Measurements from ENCODE around the gene HACE1.
"Not testable (repeated sequence)": the region's sequence is repeated elsewhere in the genome, so short reads cannot be mapped to it uniquely, and the experiment has no call there.

HACE1 gene, protein sequence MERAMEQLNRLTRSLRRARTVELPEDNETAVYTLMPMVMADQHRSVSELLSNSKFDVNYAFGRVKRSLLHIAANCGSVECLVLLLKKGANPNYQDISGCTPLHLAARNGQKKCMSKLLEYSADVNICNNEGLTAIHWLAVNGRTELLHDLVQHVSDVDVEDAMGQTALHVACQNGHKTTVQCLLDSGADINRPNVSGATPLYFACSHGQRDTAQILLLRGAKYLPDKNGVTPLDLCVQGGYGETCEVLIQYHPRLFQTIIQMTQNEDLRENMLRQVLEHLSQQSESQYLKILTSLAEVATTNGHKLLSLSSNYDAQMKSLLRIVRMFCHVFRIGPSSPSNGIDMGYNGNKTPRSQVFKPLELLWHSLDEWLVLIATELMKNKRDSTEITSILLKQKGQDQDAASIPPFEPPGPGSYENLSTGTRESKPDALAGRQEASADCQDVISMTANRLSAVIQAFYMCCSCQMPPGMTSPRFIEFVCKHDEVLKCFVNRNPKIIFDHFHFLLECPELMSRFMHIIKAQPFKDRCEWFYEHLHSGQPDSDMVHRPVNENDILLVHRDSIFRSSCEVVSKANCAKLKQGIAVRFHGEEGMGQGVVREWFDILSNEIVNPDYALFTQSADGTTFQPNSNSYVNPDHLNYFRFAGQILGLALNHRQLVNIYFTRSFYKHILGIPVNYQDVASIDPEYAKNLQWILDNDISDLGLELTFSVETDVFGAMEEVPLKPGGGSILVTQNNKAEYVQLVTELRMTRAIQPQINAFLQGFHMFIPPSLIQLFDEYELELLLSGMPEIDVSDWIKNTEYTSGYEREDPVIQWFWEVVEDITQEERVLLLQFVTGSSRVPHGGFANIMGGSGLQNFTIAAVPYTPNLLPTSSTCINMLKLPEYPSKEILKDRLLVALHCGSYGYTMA

GRCh38 chr6:104859225-104860146 lies at the start of gene HACE1:
Gene HACE1 (minus strand): TSS chr6:104859919. CDS start chr6:104859642, 277 bp downstream.
- DNase-seq (ENCODE audit: low spot score) = peak; percentile 96

DNA sequence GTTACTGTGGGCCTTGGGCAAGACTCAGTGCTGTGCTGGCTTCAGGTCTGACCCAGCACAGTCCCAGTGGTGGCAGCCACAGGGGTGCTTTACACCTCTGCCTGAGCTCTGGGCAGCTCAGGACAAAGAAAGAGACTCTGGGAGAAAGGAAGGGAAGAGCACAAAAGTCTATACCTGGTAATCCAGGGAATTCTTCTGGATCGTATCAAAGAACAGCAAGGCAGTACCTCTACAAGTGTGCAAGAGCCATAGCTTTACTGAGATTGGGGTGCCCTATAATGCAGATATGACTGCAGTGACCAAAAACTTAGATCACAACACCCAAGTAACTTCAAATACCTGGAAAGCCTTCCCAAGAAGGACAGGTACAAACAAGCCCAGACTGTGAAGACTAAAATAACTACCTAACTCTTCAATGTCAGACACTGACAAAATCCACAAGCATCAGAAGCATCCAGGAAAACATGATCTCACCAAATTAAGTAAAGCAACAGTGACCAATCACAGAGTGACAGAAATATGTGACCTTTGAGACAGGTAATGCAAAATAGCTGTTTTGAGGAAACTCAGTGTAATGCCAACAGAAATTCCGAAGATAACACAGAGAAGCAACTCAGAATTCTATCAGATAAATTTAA lies 49.3 kb upstream of the HACE1 start:
- no peak for DNase-seq (ENCODE audit: low spot score)

DNA sequence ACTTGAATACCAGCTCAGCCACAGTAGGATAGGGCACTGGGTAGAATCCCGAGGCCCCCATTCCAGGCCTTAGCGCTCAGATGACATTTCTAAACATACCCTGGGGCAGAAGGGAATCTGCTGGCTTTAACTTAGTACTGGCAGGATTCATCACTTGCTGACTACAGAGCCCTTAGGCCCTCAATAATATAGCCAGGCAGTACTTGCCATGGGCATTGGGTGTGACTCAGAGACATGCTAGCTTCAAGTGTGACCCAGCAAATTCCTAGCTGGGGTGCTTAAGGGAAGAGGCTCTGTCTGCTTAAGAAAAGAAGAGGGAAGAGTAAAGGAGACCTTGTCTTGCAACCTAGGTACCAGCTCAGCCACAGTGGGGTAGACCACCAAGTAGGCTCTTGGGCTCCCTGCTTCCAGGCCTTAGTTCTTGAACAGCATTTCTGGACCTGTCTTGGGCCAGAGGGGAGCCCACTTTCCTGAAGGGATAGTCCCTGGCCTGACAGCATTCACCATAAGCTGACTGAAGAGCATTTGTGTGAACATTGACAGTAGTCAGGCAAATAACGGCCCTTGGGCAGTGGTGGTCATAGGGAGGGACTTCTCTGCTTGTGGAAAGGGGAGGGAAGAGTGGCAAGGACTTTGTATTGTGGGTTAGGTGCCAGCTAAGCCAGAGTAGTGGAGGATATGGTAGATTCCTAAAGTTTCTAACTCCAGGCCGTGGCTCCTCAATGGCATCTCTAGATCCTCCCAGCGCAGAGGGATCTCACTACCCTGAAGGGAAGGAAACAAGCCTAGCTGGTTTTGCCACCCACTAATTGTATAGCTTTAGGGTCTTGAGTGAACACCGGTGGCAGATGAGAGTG lies 48.5 kb upstream of the HACE1 start:
- no peak for DNase-seq (ENCODE audit: low spot score)

DNA sequence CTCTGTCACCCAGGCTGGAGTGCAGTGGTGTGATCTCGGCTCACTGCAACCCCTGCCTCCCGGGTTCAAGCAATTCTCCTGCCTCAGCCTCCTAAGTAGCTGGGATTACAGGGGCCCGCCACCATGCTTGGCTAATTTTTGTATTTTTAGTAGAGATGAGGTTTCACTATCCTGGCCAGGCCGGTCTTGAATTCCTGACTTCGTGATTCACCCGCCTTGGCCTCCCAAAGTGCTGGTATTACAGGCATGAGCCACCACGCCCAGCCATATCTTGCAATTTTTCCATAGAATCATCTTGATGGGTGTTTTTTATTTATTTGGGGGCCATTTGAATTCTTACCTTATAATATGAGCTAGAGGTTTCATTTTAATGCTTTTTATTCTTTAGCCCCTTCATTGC lies 39.2 kb upstream of the HACE1 start:
- DNase-seq (ENCODE audit: low spot score) = not testable (repeated sequence)

DNA sequence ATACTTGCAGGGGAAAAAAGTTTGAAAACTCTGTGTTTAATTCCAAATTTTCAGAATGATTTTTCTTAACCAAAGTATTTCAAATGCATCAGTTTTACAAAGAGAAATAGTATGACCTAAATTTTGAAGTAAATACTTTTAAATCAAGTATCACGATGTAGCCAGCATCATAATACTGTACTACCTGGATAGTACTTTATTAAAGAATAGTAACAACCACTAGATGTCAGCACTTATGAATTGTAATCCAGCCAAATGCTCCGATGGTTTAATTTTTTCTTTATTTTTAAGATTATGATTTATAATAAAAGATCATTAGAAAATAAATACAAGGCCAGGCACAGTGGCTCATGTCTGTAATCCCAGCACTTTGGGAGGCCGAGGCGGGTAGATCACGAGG lies 37.2 kb upstream of the HACE1 start:
- DNase-seq (ENCODE audit: low spot score) = no peak

DNA sequence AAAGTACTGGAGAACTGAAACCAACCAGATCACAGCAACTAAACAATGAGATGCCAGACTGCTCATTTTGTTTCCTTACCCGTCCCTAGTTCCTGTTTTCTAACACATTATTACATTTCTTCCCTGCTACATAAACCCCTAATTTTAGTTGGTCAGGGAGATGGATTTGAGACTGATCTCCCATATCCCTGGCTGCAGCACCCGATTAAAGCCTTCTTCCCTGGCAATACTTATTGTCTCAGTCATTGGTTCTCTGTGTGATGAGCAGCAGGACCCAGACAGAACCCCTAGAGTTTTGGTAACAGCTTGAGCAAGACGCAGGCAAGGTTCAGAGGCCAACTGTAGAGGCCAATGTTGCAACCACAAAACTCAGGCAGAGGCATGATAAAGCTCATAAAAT lies 28.3 kb upstream of the HACE1 start:
- no peak for DNase-seq (ENCODE audit: low spot score)

DNA sequence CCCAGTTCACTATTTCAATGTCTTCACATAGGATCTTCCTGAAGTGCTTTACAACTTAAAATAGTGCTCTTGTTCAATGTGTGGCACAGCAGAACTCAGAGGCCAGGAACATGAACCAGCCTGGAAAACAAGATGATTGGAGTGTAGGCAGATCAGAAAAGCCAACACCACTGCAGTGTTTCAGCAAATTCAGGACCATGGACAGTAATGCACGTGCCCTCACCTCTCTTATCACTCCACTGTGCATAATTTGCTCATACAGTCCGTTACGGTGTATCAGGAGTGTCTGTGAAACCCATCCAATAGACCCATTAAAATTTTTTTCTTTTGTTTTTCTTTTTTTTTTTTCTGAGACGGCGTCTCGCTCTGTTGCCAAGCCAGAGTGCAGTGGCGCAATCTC lies 27.6 kb upstream of the HACE1 start:
- DNase-seq (ENCODE audit: low spot score) = no peak

DNA sequence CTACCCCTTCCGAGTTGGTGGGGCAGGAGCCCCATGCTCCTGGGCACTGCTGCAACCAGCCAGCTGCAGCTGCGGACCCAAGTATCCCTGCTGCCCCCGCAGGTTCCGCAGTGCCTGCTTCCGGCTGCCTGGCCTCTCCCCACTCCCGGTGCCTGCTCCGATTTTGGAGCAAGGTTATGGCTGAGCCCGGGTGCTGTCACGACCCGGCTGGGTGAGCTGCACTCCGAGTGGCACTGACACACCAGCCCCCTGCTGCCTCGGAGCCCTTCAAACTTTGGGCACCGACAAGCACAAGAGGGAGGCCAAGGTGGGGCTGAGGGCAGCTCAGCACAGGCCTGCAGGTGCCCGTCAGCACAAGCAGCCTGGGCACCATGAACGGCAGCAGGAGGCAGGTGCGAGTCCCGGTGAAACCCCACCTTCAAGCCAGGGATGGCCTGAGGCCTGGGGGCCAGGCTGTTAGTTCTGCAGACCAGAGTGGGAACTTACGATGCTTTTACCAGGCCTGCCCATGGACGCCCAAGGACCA lies 25.9 kb upstream of the HACE1 start:
- no peak for DNase-seq (ENCODE audit: low spot score)

- no peak for DNase-seq (ENCODE audit: low spot score)
These were observed 25.3 kb upstream of the HACE1 start for GRCh38 chr6:104884867-104885517.

GRCh38 chr6:104881964-104882668 lies 22.4 kb upstream of the HACE1 start:
- no peak for DNase-seq (ENCODE audit: low spot score)

GRCh38 chr6:104862456-104862855 lies 2.7 kb upstream of the HACE1 start:
- DNase-seq (ENCODE audit: low spot score) = no peak

DNA sequence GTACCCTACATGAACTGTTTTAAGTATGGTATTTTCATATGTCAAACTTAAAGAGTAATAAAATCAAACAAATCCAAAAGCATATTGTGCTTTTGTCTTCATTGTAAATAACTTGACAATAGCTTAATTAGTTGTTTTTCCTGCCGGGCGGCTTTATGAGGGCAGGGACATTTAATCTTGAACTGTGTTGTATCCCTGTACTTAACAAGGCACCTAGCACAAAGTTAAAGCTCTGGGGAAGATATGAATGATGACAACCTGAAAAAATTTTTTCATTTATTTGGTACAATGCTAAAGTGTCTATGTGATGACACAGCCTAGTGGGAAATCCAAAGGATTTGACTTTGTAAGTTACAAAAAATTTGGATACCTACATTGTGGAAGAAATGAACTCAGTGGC lies 502 bp upstream of the HACE1 start:
- DNase-seq (ENCODE audit: low spot score) = no peak

DNA sequence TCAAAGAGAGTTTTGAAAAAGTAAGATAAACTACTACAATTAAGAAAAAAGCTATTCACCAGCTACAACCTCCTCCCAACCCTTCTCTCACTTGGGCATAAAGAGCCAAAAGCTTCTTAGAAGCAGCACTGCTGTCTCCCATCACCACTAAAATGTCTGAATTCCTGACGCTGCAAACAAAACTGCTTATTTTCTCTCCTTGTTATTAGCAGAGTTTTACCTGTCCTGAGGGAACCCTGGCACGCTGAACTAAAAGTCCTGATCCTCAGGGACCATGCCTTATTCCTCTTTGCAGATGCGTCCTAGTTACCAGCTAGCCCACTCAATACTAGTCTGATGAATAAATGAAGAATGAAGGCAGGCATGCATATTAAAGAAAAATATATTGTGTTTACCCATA lies 1.1 kb downstream of the HACE1 start:
- no peak for DNase-seq (ENCODE audit: low spot score)

DNA sequence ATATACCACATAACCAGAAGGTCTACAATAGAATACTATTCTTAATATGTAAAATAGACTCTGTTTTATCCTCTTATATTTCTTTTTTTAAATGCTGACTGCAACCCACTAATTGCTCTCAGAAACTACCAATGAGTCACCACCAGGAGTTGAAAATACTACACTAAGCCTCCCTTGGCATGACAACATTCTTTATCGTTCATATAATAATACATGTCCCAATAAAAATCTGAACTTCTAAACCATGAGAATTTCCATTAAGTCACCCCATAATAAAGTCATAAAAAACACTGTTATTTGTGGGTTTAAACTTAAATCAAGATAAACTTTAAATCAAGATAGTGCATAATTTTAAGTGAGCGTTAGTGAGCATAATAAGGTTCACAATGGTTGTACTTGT lies 4.2 kb downstream of the HACE1 start:
- no peak for DNase-seq (ENCODE audit: low spot score)

- not testable (repeated sequence) for DNase-seq (ENCODE audit: low spot score)
These were observed 12.0 kb downstream of the HACE1 start for GRCh38 chr6:104847721-104848120.

DNA sequence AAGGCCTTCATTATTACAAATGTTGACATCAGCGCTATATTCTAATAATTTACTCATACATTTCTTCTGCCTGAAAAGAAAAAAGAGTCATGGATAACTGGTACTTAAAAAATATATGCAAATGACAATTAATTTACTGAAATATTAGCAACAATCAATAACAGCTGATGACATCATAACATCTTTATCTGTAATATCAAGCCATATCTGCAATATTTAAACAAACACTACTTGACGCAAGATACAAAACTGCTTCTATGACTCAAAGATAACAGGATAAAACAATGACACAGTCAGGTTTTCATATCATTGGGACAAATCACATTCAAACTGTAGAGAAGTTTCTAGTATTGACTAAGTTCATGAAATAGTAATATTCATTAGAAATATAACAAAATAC lies 16.5 kb downstream of the HACE1 start:
- DNase-seq (ENCODE audit: low spot score) = no peak

DNA sequence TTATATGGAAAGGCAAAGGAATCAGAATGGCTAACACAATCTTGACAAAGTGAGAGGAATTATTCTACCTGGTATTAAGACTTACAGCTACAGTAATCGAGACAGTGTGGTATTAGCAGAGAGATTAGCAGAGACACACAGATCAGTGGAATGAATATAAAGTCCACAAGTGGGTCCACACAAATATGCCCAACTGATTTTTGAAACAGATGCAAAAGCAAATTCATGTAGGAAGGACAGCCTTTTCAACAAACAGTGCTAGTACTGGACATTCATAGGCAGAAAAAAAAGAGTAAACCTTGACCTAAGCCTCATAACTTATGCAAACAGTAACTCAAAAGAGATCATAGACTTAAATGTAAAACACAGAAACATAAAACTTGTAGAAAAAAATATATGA lies 22.6 kb downstream of the HACE1 start:
- DNase-seq (ENCODE audit: low spot score) = no peak

- DNase-seq (ENCODE audit: low spot score) = not testable (repeated sequence)
These were observed 23.2 kb downstream of the HACE1 start for GRCh38 chr6:104836479-104837020.

DNA sequence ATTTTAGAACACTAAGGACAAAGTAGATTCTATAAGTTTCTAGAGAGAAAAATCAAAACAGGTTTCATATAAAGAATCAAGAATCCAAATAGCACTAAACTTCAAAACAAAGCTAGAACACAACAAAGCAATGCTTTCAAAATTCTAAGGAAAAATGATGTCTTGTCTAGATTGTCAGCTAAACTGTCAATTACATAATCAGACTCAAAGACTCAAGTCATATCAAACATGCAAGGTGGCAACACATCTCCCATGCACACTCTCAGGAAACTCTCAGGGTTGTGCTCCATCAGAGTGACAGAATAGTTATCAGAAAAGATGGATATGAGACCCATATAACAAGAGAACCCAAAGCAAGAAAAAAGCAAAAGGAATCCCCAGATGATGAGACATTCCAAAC lies 23.9 kb downstream of the HACE1 start:
- no peak for DNase-seq (ENCODE audit: low spot score)
